Posterior cingulate gyrus (tissue), 11 donors: ENCODE data around the gene MUC16.
A peak's percentile ranks its signal among the peaks of the same experiment; 100 is the strongest.

Experiments used
- DNase-seq, 10 donors: peaks; one replicate each; pipeline versions ENCODE4 v3.0.0 to v3.0.0-alpha.2; 2020 to 2021; ENCODE audit warnings: mixed read lengths in 3 of 10
- intact Hi-C: fragments of 100-400 bp; cut with DNase I; formaldehyde crosslinking; loops from one replicate; pipeline ENCODE4 v1.15.1; 2023

MUC16 gene

DNA sequence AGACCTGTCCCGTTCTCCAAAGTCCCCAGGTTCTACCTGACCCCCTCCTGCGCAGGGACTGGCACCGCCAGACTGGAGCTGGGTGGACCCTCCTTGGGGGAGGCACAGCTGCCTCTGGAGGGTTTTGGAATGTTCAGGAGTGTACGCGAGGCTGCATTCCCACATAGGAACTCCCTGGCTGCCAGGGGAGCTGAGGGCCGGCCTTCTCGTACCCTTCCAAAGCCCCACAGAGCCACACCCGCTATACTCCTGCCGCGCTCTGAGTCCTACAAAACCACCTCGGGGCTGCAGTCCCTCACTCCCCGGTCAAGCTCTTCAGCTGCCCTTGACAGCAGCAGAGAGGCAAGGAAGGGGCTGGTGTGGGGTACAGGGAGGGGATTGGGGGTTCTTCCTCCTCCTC, 484 bp upstream of the MUC16 start:
- intact Hi-C loops: no loop called here

DNA sequence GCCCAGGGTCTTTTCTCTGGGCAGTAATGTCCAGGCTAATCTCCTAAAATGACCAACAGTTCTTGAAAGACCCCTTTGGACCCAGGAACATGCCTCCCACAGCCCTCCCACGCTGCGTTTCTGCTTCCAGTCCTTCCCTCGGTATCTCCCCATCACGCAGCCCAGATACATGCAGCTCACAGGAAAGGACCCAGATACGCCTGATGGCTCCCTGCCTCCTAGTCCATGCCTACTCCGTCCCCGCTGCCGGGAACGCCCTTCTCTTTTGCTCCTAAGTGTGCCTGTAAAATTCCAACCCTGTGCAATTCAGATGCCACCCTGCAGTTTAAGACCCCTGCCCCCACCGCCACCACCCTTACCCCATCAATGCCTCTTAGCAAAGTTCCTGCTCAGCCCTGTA, 778 bp downstream of the MUC16 start:
- intact Hi-C loops: no loop called here
- peak in 2 of 10 donors; percentile 56 to 57 for DNase-seq

More for the DNA sequence above, 484 bp upstream of the MUC16 start:
- DNase-seq: no peak

DNA sequence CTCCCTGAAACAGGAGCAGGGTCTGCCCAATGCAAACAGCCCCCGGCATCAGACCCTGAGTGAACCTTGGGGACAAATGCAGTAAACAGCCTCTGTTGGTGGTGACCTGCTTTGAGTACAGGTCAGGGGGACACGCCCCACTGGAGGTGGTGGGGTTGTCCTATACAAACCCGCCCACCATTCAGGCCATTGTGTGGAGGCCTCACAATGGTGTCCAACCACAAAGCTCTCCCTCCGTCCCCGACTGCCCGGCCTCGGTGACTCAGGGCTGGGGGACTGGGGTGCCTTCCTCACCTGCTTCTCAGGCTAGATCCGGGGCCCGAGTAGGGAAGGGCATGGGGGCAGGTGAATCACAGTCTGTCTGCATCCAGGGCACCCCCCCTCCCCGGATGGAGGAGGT, 1.5 kb downstream of the MUC16 start:
- intact Hi-C loops: no loop called here
- DNase-seq: peak in 2 of 10 donors; percentile 50 to 64

DNA sequence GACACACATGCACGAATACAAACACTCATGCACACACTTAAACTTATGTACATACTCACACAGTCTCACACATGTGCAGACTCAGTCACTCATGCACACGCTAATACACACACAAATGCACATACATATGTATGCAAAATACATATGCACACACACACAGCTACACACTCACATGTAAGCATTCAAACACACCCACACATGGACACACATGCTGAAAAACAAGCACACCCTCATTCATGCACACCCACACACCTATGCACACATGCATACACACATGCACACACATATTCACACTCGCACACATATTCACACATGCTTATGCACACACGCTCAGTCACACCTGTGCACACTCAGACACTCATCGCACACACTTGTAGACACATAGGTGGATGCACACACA, 9.3 kb downstream of the MUC16 start:
- intact Hi-C loops: no loop called here
- DNase-seq: no peak

DNA sequence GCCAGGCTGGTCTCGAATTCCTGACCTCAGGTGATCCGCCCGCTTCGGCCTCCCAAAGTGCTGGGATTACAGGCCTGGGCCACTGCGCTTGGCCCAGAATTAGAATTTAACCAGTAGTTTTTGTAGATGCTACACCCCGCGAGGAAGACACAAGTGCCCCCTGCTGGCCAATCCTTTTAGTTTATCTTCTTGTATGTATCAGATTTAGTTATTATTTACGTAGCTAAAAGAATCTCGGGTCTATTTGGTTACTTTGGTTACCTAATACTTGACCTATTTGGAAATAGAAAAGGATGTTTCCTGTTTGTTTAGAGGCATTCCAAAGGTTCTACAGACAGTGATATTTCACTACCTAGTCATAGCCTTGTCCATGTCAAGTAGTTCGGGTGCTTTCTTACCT, 22.0 kb downstream of the MUC16 start:
- DNase-seq: no peak

DNA sequence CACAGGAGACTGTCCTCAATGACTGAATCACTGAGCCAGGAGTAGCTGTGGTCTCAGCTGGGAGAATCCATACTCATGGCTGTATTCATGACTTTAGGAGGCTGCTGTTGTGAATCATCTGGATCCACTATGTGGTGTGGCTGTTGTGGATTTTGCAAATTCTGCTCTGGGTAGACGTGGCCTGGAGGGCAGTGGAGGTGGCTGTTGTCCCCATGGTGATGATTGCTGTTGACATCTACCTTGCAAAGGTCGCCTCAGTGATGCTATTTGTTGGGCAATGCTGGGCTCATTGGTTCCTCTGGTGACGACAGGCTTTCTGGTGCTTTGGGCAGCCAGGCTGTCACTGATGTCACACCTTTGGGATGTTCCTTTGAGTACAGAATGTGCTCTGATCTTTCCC, 23.9 kb downstream of the MUC16 start:
- no peak for DNase-seq

More for the DNA sequence above, 22.0 kb downstream of the MUC16 start:
- intact Hi-C loops: no loop called here

DNA sequence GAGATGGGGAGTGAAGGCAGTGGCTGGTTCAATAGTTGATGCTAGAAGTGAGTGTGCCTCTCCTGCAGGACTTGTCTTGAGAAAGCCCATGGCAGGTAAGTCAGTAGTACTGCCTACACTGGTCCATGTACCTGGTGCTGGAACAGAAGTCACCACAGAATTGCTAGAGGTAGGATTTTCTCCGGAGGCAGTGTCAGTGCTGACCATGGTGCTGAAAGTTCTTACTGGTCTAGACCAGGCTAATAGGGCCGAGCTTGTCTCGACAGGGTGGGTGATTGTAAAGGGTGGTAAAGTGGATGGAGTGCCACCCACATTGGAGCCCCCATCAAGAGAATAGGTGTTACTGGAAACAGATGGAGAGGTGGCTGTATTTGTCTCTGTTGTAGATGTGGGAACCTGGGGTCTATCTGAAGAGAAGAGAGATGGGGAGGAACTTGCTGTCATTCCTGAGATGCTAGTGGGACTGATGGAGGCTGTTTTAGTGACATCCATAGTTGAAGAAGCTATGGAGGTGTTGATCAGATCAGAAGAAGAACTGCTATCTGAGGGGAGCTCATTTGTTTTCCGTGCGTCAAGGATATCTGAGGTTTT, 36.6 kb downstream of the MUC16 start:
- intact Hi-C loops: no loop called here
- no peak for DNase-seq

More for the DNA sequence above, 23.9 kb downstream of the MUC16 start:
- intact Hi-C loops: no loop called here

DNA sequence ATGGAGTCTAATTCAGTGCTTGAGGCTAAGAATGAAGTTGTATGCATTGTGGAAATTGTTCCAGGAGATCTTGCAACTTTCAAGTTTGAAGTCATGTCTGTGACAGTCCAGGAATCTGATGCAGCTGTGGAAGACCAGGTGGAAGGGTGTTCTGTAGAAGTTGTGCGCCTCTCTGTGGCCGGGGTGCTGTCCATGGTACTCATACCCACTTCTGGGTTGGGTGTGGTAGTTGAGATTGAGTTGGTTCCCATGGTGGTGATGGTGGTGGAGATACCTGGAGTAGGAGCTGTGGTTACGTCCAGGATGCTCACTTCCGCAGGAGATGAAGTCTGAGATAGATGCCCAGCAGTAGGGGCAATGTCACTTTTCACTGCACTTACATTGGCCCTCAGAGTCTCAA, 44.3 kb downstream of the MUC16 start:
- no peak for DNase-seq
- intact Hi-C loops: no loop called here
